ENCODE results near the gene LRBA.

The LRBA gene

GRCh38 chr4:150534818-150535217 lies 480.3 kb downstream of the LRBA start:
- Histone ChIP-seq H3K27me3 (ENCODE audit: insufficient read depth, low read length, poor library complexity) (no peaks in the 10 kb centered on the region), H3K4me2 (ENCODE audit: insufficient read depth, low read length) (no peak overlapping the region), H3K9me3 (ENCODE audit: insufficient read depth, low read length, severe bottlenecking) (no peaks in the 10 kb centered on the region), H4K20me1 (ENCODE audit: insufficient read depth, low read length) (no peaks in the 10 kb centered on the region), H2AFZ (ENCODE audit: low read depth, low read length) (no peak overlapping the region), H3K9ac (ENCODE audit: low read depth, low read length) (no peak overlapping the region), H3K79me2 (ENCODE audit: insufficient read depth, low read length) (no peaks in the 10 kb centered on the region), H3K27ac (ENCODE audit: low read length) (no peak overlapping the region), H3K4me3 (ENCODE audit: low read depth in 1 of 2, low read length in 2 of 2) (no peak overlapping the region), H3K4me1 (ENCODE audit: insufficient read depth, low read length) (no peaks in the 10 kb centered on the region), H3K36me3 (ENCODE audit: insufficient read depth, low read length) (no peaks in the 10 kb centered on the region)
- ATAC-seq (ENCODE audit: insufficient read depth, low read depth) = no peak
- TF ChIP-seq EZH2 (IDR thresholded peaks at IDR 0.05; ENCODE audit: borderline replicate concordance, low read depth, low read length, severe bottlenecking) = no peak
- no peak for TF ChIP-seq CTCF (IDR thresholded peaks at IDR 0.05; ENCODE audit: borderline replicate concordance, extremely low read depth, low read length, poor library complexity, severe bottlenecking)
- no peak for DNase-seq

GRCh38 chr4:150533673-150534072 lies 481.4 kb downstream of the LRBA start:
- H3K9me3 ChIP-seq (ENCODE audit: insufficient read depth, low read length, severe bottlenecking) = no peaks in the 10 kb centered on the region
- TF ChIP-seq EZH2 (IDR thresholded peaks at IDR 0.05; ENCODE audit: borderline replicate concordance, low read depth, low read length, severe bottlenecking) (no peak), CTCF (IDR thresholded peaks at IDR 0.05; ENCODE audit: borderline replicate concordance, extremely low read depth, low read length, poor library complexity, severe bottlenecking) (no peak)
- H3K27ac ChIP-seq (ENCODE audit: low read length) = no peak overlapping the region
- no peak for ATAC-seq (ENCODE audit: insufficient read depth, low read depth)
- no peak overlapping the region for H3K4me2 ChIP-seq (ENCODE audit: insufficient read depth, low read length)
- DNase-seq = no peak
- H3K4me1 ChIP-seq (ENCODE audit: insufficient read depth, low read length) = no peaks in the 10 kb centered on the region
- no peaks in the 10 kb centered on the region for H3K36me3 ChIP-seq (ENCODE audit: insufficient read depth, low read length)
- no peak overlapping the region for H2AFZ ChIP-seq (ENCODE audit: low read depth, low read length)
- H3K27me3 ChIP-seq (ENCODE audit: insufficient read depth, low read length, poor library complexity) = no peaks in the 10 kb centered on the region
- H3K4me3 ChIP-seq (ENCODE audit: low read depth in 1 of 2, low read length in 2 of 2) = no peak overlapping the region
- no peaks in the 10 kb centered on the region for H3K79me2 ChIP-seq (ENCODE audit: insufficient read depth, low read length)
- no peak overlapping the region for H3K9ac ChIP-seq (ENCODE audit: low read depth, low read length)
- no peaks in the 10 kb centered on the region for H4K20me1 ChIP-seq (ENCODE audit: insufficient read depth, low read length)

GRCh38 chr4:150525321-150525868 lies 489.7 kb downstream of the LRBA start:
- no peak for TF ChIP-seq CTCF (IDR thresholded peaks at IDR 0.05; ENCODE audit: borderline replicate concordance, extremely low read depth, low read length, poor library complexity, severe bottlenecking)
- TF ChIP-seq EZH2 (IDR thresholded peaks at IDR 0.05; ENCODE audit: borderline replicate concordance, low read depth, low read length, severe bottlenecking) = no peak
- H3K4me1 ChIP-seq (ENCODE audit: insufficient read depth, low read length) = no peaks in the 10 kb centered on the region
- H3K36me3 ChIP-seq (ENCODE audit: insufficient read depth, low read length) = no peaks in the 10 kb centered on the region
- no peak overlapping the region for H3K4me2 ChIP-seq (ENCODE audit: insufficient read depth, low read length)
- no peak overlapping the region for H3K4me3 ChIP-seq (ENCODE audit: low read depth in 1 of 2, low read length in 2 of 2)
- H2AFZ ChIP-seq (ENCODE audit: low read depth, low read length) = no peak overlapping the region
- DNase-seq = no peak
- no peaks in the 10 kb centered on the region for H3K27me3 ChIP-seq (ENCODE audit: insufficient read depth, low read length, poor library complexity)
- H3K9ac ChIP-seq (ENCODE audit: low read depth, low read length) = no peak overlapping the region
- H4K20me1 ChIP-seq (ENCODE audit: insufficient read depth, low read length) = no peaks in the 10 kb centered on the region
- no peaks in the 10 kb centered on the region for H3K9me3 ChIP-seq (ENCODE audit: insufficient read depth, low read length, severe bottlenecking)
- ATAC-seq (ENCODE audit: insufficient read depth, low read depth) = no peak
- no peak overlapping the region for H3K27ac ChIP-seq (ENCODE audit: low read length)
- no peaks in the 10 kb centered on the region for H3K79me2 ChIP-seq (ENCODE audit: insufficient read depth, low read length)

GRCh38 chr4:150518559-150518958 lies 496.5 kb downstream of the LRBA start:
- TF ChIP-seq EZH2 (IDR thresholded peaks at IDR 0.05; ENCODE audit: borderline replicate concordance, low read depth, low read length, severe bottlenecking) = no peak
- Histone ChIP-seq H3K4me3 (ENCODE audit: low read depth in 1 of 2, low read length in 2 of 2) (no peak overlapping the region), H4K20me1 (ENCODE audit: insufficient read depth, low read length) (no peaks in the 10 kb centered on the region), H2AFZ (ENCODE audit: low read depth, low read length) (no peak overlapping the region), H3K4me2 (ENCODE audit: insufficient read depth, low read length) (no peak overlapping the region), H3K36me3 (ENCODE audit: insufficient read depth, low read length) (no peaks in the 10 kb centered on the region), H3K9ac (ENCODE audit: low read depth, low read length) (no peak overlapping the region), H3K27ac (ENCODE audit: low read length) (no peak overlapping the region), H3K79me2 (ENCODE audit: insufficient read depth, low read length) (no peaks in the 10 kb centered on the region), H3K27me3 (ENCODE audit: insufficient read depth, low read length, poor library complexity) (no peaks in the 10 kb centered on the region), H3K4me1 (ENCODE audit: insufficient read depth, low read length) (no peaks in the 10 kb centered on the region), H3K9me3 (ENCODE audit: insufficient read depth, low read length, severe bottlenecking) (no peaks in the 10 kb centered on the region)
- DNase-seq (no peak), ATAC-seq (ENCODE audit: insufficient read depth, low read depth) (no peak)
